H1 (cell line): ENCODE measurements around the gene SNAP47. TPM values are rescaled to one million over a fixed set of nuclear protein-coding genes. Genes with fewer than 3 reads are reported as not detected.

Source experiments
- CHD1 ChIP-seq: IDR thresholded peaks from 2 replicates; pipeline ENCODE4 v1.6.1; 2012; ENCODE audit warnings: low read depth, low read length, improper control_type of control experiment
- CTCF ChIP-seq, 3 experiments: IDR thresholded peaks; 1 replicate in 2 of 3; 2 replicates in 1 of 3; pipeline versions ENCODE4 v1.5.1 to v1.6.1; 2011; ENCODE audit warnings: low read length in 3 of 3, mild to moderate bottlenecking in 3 of 3, inconsistent platforms in 2 of 3, low read depth in 1 of 3, moderate library complexity in 1 of 3; ENCODE audit not compliant: insufficient read depth in 1 of 3; ENCODE audit errors: control extremely low read depth in 1 of 3
- EGR1 ChIP-seq: IDR thresholded peaks from 2 replicates; pipeline ENCODE4 v1.6.1; 2011; ENCODE audit warnings: low read depth, low read length, borderline replicate concordance
- KDM5A ChIP-seq: fragments of 200-600 bp; IDR thresholded peaks from 2 replicates; pipeline ENCODE4 v1.7.1; 2012; ENCODE audit warnings: mild to moderate bottlenecking, low read length, inconsistent platforms, mixed read lengths
- POLR2AphosphoS5 ChIP-seq: IDR thresholded peaks from 2 replicates; pipeline ENCODE4 v1.6.1; 2011; ENCODE audit warnings: low read depth, low read length
- SIRT6 ChIP-seq: IDR thresholded peaks from one replicate; pipeline ENCODE4 v1.7.1; 2012; ENCODE audit warnings: low read length, inconsistent platforms
- polyA plus RNA-seq, 7 experiments: library from polyadenylated mRNA; depleted of rRNA in 3 of 7; stranded (reverse) in 5 of 7; unstranded in 2 of 7; fragments of >200 nt in 5 of 7; fragments of 200-250 nt in 2 of 7; gene quantifications; 1 replicate in 5 of 7; 2 replicates in 1 of 7; 4 replicates in 1 of 7; pipeline versions ENCODE4 v1.2.1 to v1.2.3, GENCODE V29; 2011 to 2013; ENCODE audit warnings: missing spikeins in 2 of 7, mixed read lengths in 2 of 7
- total RNA-seq: library from RNA; stranded (reverse); fragmentation: NEBNext Ultra II Directional; extraction: Animal tissue kit (Norgen Biotek cat#: 25700); gene quantifications from 2 replicates; pipeline ENCODE4 v1.2.1, GENCODE V29; 2021

The SNAP47 gene
- total and polyA plus RNA-seq, 2 of the 8 experiments (the other 6 are each of a cell fraction or from before 2014, with no cell fraction given) = 37.6 to 42.2 TPM

DNA sequence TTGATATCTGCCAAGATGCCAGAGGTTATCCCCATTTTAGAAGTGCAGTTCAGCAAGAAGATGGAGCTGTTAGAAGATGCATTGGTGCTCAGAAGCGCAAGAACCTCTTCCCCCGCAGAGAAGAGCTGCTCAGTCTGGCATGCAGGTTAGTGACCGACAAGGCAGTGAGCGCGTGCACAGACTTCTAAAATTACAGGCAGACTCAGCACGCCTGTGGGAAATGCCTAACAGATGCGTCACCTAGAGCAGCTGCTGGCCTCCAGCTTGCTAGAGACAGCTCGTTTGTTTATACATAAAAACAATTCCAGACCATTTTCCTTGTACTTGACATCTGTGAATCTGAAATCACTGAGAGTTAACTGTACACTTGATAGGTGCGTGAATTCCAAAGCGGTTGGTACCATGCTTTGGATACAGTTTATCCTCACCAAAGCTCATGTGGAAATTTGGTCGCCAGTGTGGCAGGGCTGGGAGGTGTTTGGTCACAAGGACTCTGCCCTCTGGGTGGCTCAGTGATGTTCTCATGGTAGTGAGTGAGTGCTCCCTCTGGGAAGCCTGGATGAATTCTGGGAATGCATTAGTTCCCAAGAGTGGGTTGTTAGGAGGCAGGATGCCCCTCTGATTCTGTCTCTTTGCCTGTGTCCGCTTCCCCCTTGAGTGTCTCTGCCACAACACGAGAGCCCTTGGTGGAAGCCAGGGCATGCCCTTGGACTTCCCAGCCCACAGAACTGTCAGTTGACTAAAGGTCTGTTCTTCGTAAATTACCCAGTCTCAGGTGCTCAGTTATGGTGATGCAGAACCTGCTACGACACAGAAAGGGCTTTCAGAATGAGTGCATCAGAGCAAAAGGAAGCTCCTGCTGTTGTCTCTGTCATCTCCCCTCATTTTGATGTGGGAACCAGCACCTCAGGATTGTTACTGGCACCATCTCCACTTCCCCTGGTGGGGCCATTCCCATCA, 24.4 kb downstream of the SNAP47 start (continued):
- TF ChIP-seq CTCF (IDR thresholded peaks at IDR 0.05; ENCODE audit: control extremely low read depth in 1 of 3, insufficient read depth in 1 of 3, low read depth in 1 of 3, low read length in 3 of 3) (no peak), EGR1 (no peak), CHD1 (no peak), KDM5A (no peak), SIRT6 (no peak), POLR2AphosphoS5 (no peak)
